CD14-positive monocyte (primary cell): ENCODE data around the gene IFT74. TPM values are rescaled to one million over a fixed set of nuclear protein-coding genes. Genes with fewer than 3 reads are reported as not detected.
"Not testable (repeated sequence)": the region's sequence is repeated elsewhere in the genome, so short reads cannot be mapped to it uniquely, and the experiment has no call there.

Experiments
- DNase-seq, 3 donors: peaks; one replicate each; pipeline ENCODE4 v3.0.0-alpha.2; 2011 to 2022
- H2AFZ ChIP-seq: 2 replicates; pipeline ENCODE4 v1.6.0; 2012; ENCODE audit warnings: mild to moderate bottlenecking, low read depth, low read length, inconsistent platforms; ENCODE audit not compliant: insufficient read depth, poor library complexity, severe bottlenecking
- H3K27ac ChIP-seq, 2 donors: 1 replicate in 1 of 2; 2 replicates in 1 of 2; pipeline ENCODE4 v1.5.1; 2012 to 2013; ENCODE audit warnings: low read length in 2 of 2, control low read depth in 1 of 2, inconsistent platforms in 1 of 2, low read depth in 1 of 2, mild to moderate bottlenecking in 1 of 2
- H3K27me3 ChIP-seq, 2 donors: one replicate each; pipeline versions ENCODE4 v1.6.0 to v1.6.1; 2011 to 2013; ENCODE audit warnings: low read length in 2 of 2; ENCODE audit not compliant: control insufficient read depth in 2 of 2, insufficient read depth in 2 of 2
- H3K36me3 ChIP-seq, 2 donors: replicated peaks in 1 of 2; 1 replicate in 1 of 2; 2 replicates in 1 of 2; pipeline versions ENCODE4 v1.5.1 to v1.6.1; 2012 to 2013; ENCODE audit warnings: low read length in 2 of 2, control low read depth in 1 of 2, inconsistent platforms in 1 of 2, mild to moderate bottlenecking in 1 of 2; ENCODE audit not compliant: insufficient read depth in 2 of 2, control insufficient read depth in 1 of 2
- H3K4me1 ChIP-seq, 2 donors: 1 replicate in 1 of 2; 2 replicates in 1 of 2; pipeline versions ENCODE4 v1.5.1 to v1.6.1; 2012 to 2013; ENCODE audit warnings: low read length in 2 of 2, control low read depth in 1 of 2, inconsistent platforms in 1 of 2, mild to moderate bottlenecking in 1 of 2, moderate library complexity in 1 of 2; ENCODE audit not compliant: insufficient read depth in 2 of 2, control insufficient read depth in 1 of 2
- H3K4me2 ChIP-seq: replicated peaks from 2 replicates; pipeline ENCODE3; 2012; ENCODE audit warnings: low read length, moderate library complexity, mild to moderate bottlenecking; ENCODE audit not compliant: poor library complexity, severe bottlenecking; ENCODE audit errors: extremely low read depth
- H3K4me3 ChIP-seq, 3 experiments: fragments of 200-600 bp in 1 of 3; sonication (generic) in 1 of 3; replicated peaks in 1 of 3; 1 replicate in 2 of 3; 2 replicates in 1 of 3; pipeline ENCODE4 v1.5.1; 2011 to 2013; ENCODE audit warnings: low read length in 3 of 3, mild to moderate bottlenecking in 3 of 3, control low read depth in 2 of 3, low read depth in 2 of 3, inconsistent platforms in 1 of 3, moderate library complexity in 1 of 3
- H3K79me2 ChIP-seq: 2 replicates; pipeline ENCODE4 v1.6.0; 2012; ENCODE audit warnings: mild to moderate bottlenecking, control low read depth, inconsistent platforms, low read length, moderate library complexity; ENCODE audit not compliant: insufficient read depth
- H3K9ac ChIP-seq: 2 replicates; pipeline ENCODE4 v1.6.0; 2017; ENCODE audit warnings: low read length, mild to moderate bottlenecking; ENCODE audit not compliant: insufficient read depth, poor library complexity, severe bottlenecking
- H3K9me3 ChIP-seq, 2 donors: replicated peaks in 1 of 2; 1 replicate in 1 of 2; 2 replicates in 1 of 2; pipeline versions ENCODE4 v1.5.1 to v1.6.1; 2012 to 2013; ENCODE audit warnings: low read length in 2 of 2, control low read depth in 1 of 2; ENCODE audit not compliant: control insufficient read depth in 1 of 2, insufficient read depth in 1 of 2
- H4K20me1 ChIP-seq: 2 replicates; pipeline ENCODE4 v1.6.0; 2012; ENCODE audit warnings: mild to moderate bottlenecking, low read length, control low read depth, moderate library complexity; ENCODE audit not compliant: insufficient read depth
- H3K27ac Mint-ChIP-seq, 7 donors: one replicate each; pipeline ENCODE4 v1.8.0; 2020; ENCODE audit warnings: mild to moderate bottlenecking in 7 of 7, mixed read lengths in 7 of 7, moderate library complexity in 6 of 7, inconsistent platforms in 2 of 7
- H3K27me3 Mint-ChIP-seq, 3 donors: one replicate each; pipeline ENCODE4 v1.8.0; 2021 to 2022; ENCODE audit warnings: low read depth in 3 of 3, mild to moderate bottlenecking in 3 of 3, mixed read lengths in 3 of 3, moderate library complexity in 3 of 3, inconsistent platforms in 1 of 3
- H3K36me3 Mint-ChIP-seq, 2 donors: one replicate each; pipeline ENCODE4 v1.8.0; 2020; ENCODE audit warnings: mixed read lengths in 2 of 2, inconsistent platforms in 1 of 2, mild to moderate bottlenecking in 1 of 2
- H3K4me1 Mint-ChIP-seq: one replicate; pipeline ENCODE4 v1.8.0; 2020; ENCODE audit warnings: mild to moderate bottlenecking, mixed read lengths
- H3K4me3 Mint-ChIP-seq, 2 donors: one replicate each; pipeline ENCODE4 v1.8.0; 2020; ENCODE audit warnings: mild to moderate bottlenecking in 2 of 2, mixed read lengths in 2 of 2, moderate library complexity in 1 of 2
- H3K9me3 Mint-ChIP-seq, 7 donors: one replicate each; pipeline ENCODE4 v1.8.0; 2020 to 2022; ENCODE audit warnings: mixed read lengths in 7 of 7, mild to moderate bottlenecking in 6 of 7, moderate library complexity in 6 of 7, inconsistent platforms in 2 of 7
- CTCF ChIP-seq: fragments of 200-600 bp; IDR thresholded peaks from one replicate; pipeline ENCODE4 v1.8.0; 2022; ENCODE audit warnings: antibody characterized with exemption, mild to moderate bottlenecking
- WGBS: methylation state at CpG from one replicate; pipeline ENCODE4 v1.1.5; 2013; ENCODE audit warnings: missing lambda C conversion rate; ENCODE audit not compliant: insufficient coverage; 5-methylcytosine and 5-hydroxymethylcytosine counted together
- intact Hi-C, 2 donors: fragments of 100-400 bp; cut with micrococcal nuclease; formaldehyde crosslinking; loops; one replicate each; pipeline versions ENCODE4 v1.15.0 to v1.15.1; 2023
- polyA plus RNA-seq, 3 donors: library from polyadenylated mRNA; depleted of rRNA in 1 of 3; unstranded in 2 of 3; stranded (reverse) in 1 of 3; fragments of 300-500 nt in 2 of 3; fragments of >200 nt in 1 of 3; fragmentation: Illumina TruSeq in 2 of 3; gene quantifications; 1 replicate in 2 of 3; 2 replicates in 1 of 3; pipeline ENCODE4 v1.2.3, GENCODE V29; 2012 to 2021

The IFT74 gene
- polyA plus RNA-seq, 3 donors, result 2.6 to 6.0 (median 3.7) TPM

DNA sequence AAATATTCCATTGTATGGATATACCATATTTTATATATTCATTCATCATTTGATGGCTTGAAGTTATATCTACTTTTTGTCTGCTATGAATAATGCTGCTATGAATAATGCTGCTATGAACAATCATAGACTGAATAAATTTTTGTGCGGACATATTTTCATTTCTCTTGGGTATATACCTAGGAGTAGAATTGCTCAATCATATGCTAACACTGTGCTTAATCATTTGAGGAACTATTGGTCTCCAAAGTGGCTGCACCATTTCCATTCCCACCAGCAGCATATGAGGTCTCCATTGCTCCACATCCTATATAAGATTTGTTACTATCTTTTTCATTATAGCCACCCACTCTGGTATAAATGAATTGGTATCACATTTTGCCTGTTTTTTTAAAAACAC lies 134.5 kb downstream of the IFT74 start:
- Histone ChIP-seq H3K9me3 (peaks cover 0 to 7% of the 10 kb centered on the region in 2 donors), H3K27ac (no peak overlapping the region), H3K4me1 (no peaks in the 10 kb centered on the region), H3K4me2 (no peak overlapping the region), H4K20me1 (no peaks in the 10 kb centered on the region), H3K27me3 (no peaks in the 10 kb centered on the region), H2AFZ (no peak overlapping the region), H3K36me3 (no peaks in the 10 kb centered on the region), H3K79me2 (no peaks in the 10 kb centered on the region), H3K9ac (no peak overlapping the region), H3K4me3 (no peak overlapping the region)
- Mint-ChIP-seq H3K4me1 (peaks cover 6% of the 10 kb centered on the region), H3K27ac (no peak overlapping the region), H3K36me3 (no peaks in the 10 kb centered on the region), H3K4me3 (no peak overlapping the region), H3K27me3 (peaks cover 0 to 7% (median 2%) of the 10 kb centered on the region in 3 donors), H3K9me3 (peaks cover 0 to 8% (median 5%) of the 10 kb centered on the region in 7 donors)
- intact Hi-C loops, result no loop called here
- WGBS, result no CpG with 5 or more reads among the region's 1 CpG
- no peak for DNase-seq
- TF ChIP-seq CTCF, result no peak

GRCh38 chr9:27092496-27092895 lies 136.3 kb downstream of the IFT74 start:
- H2AFZ ChIP-seq, H3K79me2 ChIP-seq, H3K27ac ChIP-seq, H3K27ac Mint-ChIP-seq, H3K4me2 ChIP-seq, H3K27me3 ChIP-seq, DNase-seq, H3K36me3 Mint-ChIP-seq, H3K4me1 Mint-ChIP-seq, H3K4me3 ChIP-seq, H3K4me3 Mint-ChIP-seq, H3K9ac ChIP-seq, H4K20me1 ChIP-seq, H3K36me3 ChIP-seq, H3K9me3 Mint-ChIP-seq, intact Hi-C loops, H3K4me1 ChIP-seq, H3K27me3 Mint-ChIP-seq: not testable (repeated sequence)
- peaks cover 0 to 11% of the 10 kb centered on the region in 2 donors for H3K9me3 ChIP-seq
- 99% methylated on average over 22 of the region's 27 CpGs for WGBS

DNA sequence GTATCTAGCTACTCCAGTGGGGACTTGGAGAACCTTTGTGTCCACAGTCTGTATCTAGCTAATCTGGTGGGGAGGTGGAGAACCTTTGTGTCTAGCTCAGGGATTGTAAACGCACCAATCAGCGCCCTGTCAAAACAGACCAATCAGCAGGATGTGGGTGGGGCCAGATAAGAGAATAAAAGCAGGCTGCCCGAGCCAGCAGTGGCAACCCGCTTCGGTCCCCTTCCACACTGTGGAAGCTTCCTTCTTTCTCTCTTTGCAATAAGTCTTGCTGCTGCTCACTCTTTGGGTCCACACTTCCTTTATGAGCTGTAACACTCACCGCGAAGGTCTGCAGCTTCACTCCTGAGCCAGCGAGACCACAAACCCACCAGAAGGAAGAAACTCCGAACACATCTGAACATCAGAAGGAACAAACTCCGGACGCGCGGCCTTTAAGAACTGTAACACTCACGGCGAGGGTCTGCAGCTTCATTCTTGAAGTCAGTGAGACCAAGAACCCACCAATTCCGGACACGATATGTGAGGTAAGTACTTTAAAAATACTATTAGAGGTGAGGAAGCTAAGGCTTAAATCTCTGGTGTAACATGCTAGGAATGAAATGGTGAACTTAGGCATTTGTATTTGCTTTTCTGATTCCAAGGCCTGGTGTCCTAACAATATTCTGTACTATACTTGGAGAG lies 137.3 kb downstream of the IFT74 start:
- H3K4me1 ChIP-seq, H3K27ac ChIP-seq, H3K27ac Mint-ChIP-seq, H3K4me3 ChIP-seq, H4K20me1 ChIP-seq, H3K27me3 ChIP-seq, H3K36me3 ChIP-seq, H3K27me3 Mint-ChIP-seq, H3K36me3 Mint-ChIP-seq, H3K79me2 ChIP-seq, DNase-seq, H3K4me1 Mint-ChIP-seq, intact Hi-C loops, H3K9ac ChIP-seq, H3K4me2 ChIP-seq, H2AFZ ChIP-seq: not testable (repeated sequence)
- peaks cover 0 to 12% of the 10 kb centered on the region in 2 donors for H3K9me3 ChIP-seq
- Mint-ChIP-seq H3K9me3 (peaks cover 0 to 16% (median 6%) of the 10 kb centered on the region in 7 donors), H3K4me3 (peak overlapping the region in 1 of 2 donors; percentile 81)
- WGBS, result 1% methylated on average over 13 of the region's 17 CpGs
